B cell (primary cell): ENCODE results near the gene CEP350. TPM values are rescaled to one million over a fixed set of nuclear protein-coding genes. Genes with fewer than 3 reads are reported as not detected.

Source experiments
- ATAC-seq: fragments of 200-7000 bp; cut with Tn5 transposase; one replicate; pipeline ENCODE4 v1.10.0; 2021; ENCODE audit warnings: low read depth, mild to moderate bottlenecking, moderate number of reproducible peaks, moderate library complexity
- CTCF ChIA-PET: fragments of 350-600 bp; sonication (Branson Sonifier 250); formaldehyde crosslinking; loops from one replicate; lab custom pipeline; 2021; ENCODE audit warnings: antibody characterized with exemption, inconsistent platforms; lab: Charles Lee
- POLR2A ChIA-PET: fragments of 350-600 bp; sonication (Branson Sonifier 250); formaldehyde crosslinking; loops from one replicate; lab custom pipeline; 2021; ENCODE audit warnings: antibody characterized with exemption; lab: Charles Lee
- DNase-seq: peaks from one replicate; pipeline ENCODE4 v3.0.0; 2013
- H2AFZ ChIP-seq: 2 replicates; pipeline ENCODE4 v1.6.1; 2012; ENCODE audit warnings: mild to moderate bottlenecking, low read depth, low read length; ENCODE audit not compliant: insufficient read depth, poor library complexity, severe bottlenecking
- H3K27ac ChIP-seq, 2 donors: 1 replicate in 1 of 2; 2 replicates in 1 of 2; pipeline ENCODE4 v1.5.1; 2012 to 2013; ENCODE audit warnings: low read length in 2 of 2, mild to moderate bottlenecking in 2 of 2, moderate library complexity in 1 of 2
- H3K27me3 ChIP-seq, 4 experiments: fragments of 200-600 bp in 1 of 4; sonication (generic) in 1 of 4; replicated peaks in 1 of 4; 1 replicate in 2 of 4; 2 replicates in 2 of 4; pipeline versions ENCODE4 v1.6.1 to v1.7.0; 2013 to 2016; ENCODE audit warnings: low read length in 3 of 4, mild to moderate bottlenecking in 2 of 4, mixed read lengths in 1 of 4, moderate library complexity in 1 of 4; ENCODE audit not compliant: insufficient read depth in 4 of 4, control insufficient read depth in 3 of 4; ENCODE audit errors: control extremely low read depth in 1 of 4
- H3K36me3 ChIP-seq, 2 experiments: replicated peaks in 1 of 2; 1 replicate in 1 of 2; 2 replicates in 1 of 2; pipeline versions ENCODE4 v1.6.1 to v1.7.1; 2013; ENCODE audit warnings: low read length in 1 of 2; ENCODE audit not compliant: insufficient read depth in 2 of 2, control insufficient read depth in 1 of 2; ENCODE audit errors: control extremely low read depth in 1 of 2, extremely low read depth in 1 of 2
- H3K4me1 ChIP-seq, 2 donors: fragments of 200-600 bp in 1 of 2; sonication (generic) in 1 of 2; 1 replicate in 1 of 2; 2 replicates in 1 of 2; pipeline versions ENCODE4 v1.5.1 to v1.6.1; 2013 to 2017; ENCODE audit warnings: low read length in 2 of 2; ENCODE audit not compliant: control insufficient read depth in 2 of 2, insufficient read depth in 2 of 2
- H3K4me2 ChIP-seq: replicated peaks from 2 replicates; pipeline ENCODE3; 2012; ENCODE audit warnings: mild to moderate bottlenecking, low read depth, low read length; ENCODE audit not compliant: poor library complexity, severe bottlenecking
- H3K4me3 ChIP-seq, 5 experiments: fragments of 200-600 bp in 1 of 5; sonication (generic) in 1 of 5; 1 replicate in 3 of 5; 2 replicates in 2 of 5; pipeline versions ENCODE4 v1.5.1 to v1.7.0; 2011 to 2016; ENCODE audit warnings: low read length in 4 of 5, mild to moderate bottlenecking in 4 of 5, low read depth in 2 of 5, control low read depth in 1 of 5, moderate library complexity in 1 of 5; ENCODE audit not compliant: insufficient read depth in 1 of 5; ENCODE audit errors: control extremely low read depth in 1 of 5, extremely low read depth in 1 of 5
- H3K79me2 ChIP-seq: fragments of 200-600 bp; sonication (generic); one replicate; pipeline ENCODE4 v1.6.0; 2016; ENCODE audit warnings: low read length; ENCODE audit not compliant: control insufficient read depth, insufficient read depth
- H3K9ac ChIP-seq: fragments of 200-600 bp; sonication (generic); 2 replicates; pipeline ENCODE4 v1.6.1; 2017; ENCODE audit warnings: mild to moderate bottlenecking, low read length, moderate library complexity
- H3K9me3 ChIP-seq, 3 donors: one replicate each; pipeline versions ENCODE4 v1.6.1 to v1.7.1; 2013; ENCODE audit warnings: low read length in 2 of 3; ENCODE audit not compliant: control insufficient read depth in 2 of 3, insufficient read depth in 1 of 3; ENCODE audit errors: control extremely low read depth in 1 of 3
- H4K20me1 ChIP-seq: 2 replicates; pipeline ENCODE4 v1.6.0; 2012; ENCODE audit warnings: mild to moderate bottlenecking, low read length; ENCODE audit not compliant: insufficient read depth, control insufficient read depth, poor library complexity, severe bottlenecking
- H3K27ac Mint-ChIP-seq: one replicate; pipeline ENCODE4 v1.8.0; 2021; ENCODE audit warnings: mixed read lengths
- H3K27me3 Mint-ChIP-seq: one replicate; pipeline ENCODE4 v1.8.0; 2021; ENCODE audit warnings: mixed read lengths
- H3K4me1 Mint-ChIP-seq: one replicate; pipeline ENCODE4 v1.8.0; 2021; ENCODE audit warnings: mixed read lengths
- H3K4me3 Mint-ChIP-seq: one replicate; pipeline ENCODE4 v1.8.0; 2021; ENCODE audit warnings: mixed read lengths
- H3K9me3 Mint-ChIP-seq: one replicate; pipeline ENCODE4 v1.8.0; 2022; ENCODE audit warnings: mixed read lengths; ENCODE audit not compliant: insufficient read depth
- CTCF ChIP-seq: fragments of 200-600 bp; IDR thresholded peaks from one replicate; pipeline ENCODE4 v1.8.0; 2022; ENCODE audit warnings: antibody characterized with exemption, mild to moderate bottlenecking
- EZH2 ChIP-seq: IDR thresholded peaks from 2 replicates; pipeline ENCODE4 v1.6.1; 2012; ENCODE audit warnings: borderline replicate concordance, low read depth, mild to moderate bottlenecking, moderate library complexity, low read length; ENCODE audit not compliant: insufficient read depth, poor library complexity, severe bottlenecking
- WGBS: methylation state at CpG from one replicate; pipeline ENCODE4 v1.1.5; 2013; ENCODE audit warnings: missing lambda C conversion rate; ENCODE audit not compliant: insufficient coverage; 5-methylcytosine and 5-hydroxymethylcytosine counted together
- intact Hi-C: fragments of 100-400 bp; cut with micrococcal nuclease; formaldehyde crosslinking; loops from one replicate; pipeline ENCODE4 v1.10.0; 2022
- polyA plus RNA-seq: library from polyadenylated mRNA; depleted of rRNA; stranded (reverse); fragments of >200 nt; gene quantifications from 2 replicates; pipeline ENCODE4 v1.2.3, GENCODE V29; 2012
- total RNA-seq, 2 donors: library from RNA; stranded (reverse); fragments of 120-200 nt in 1 of 2; gene quantifications; 1 replicate in 1 of 2; 2 replicates in 1 of 2; pipeline versions ENCODE4 v1.2.3 to v1.2.4, GENCODE V29; 2013 to 2022

Gene CEP350
- total and polyA plus RNA-seq, 2 donors (not counting 1 experiment from before 2014, with no cell fraction given): 7.4 to 92.3 TPM

GRCh38 chr1:179971563-179972496 is 17.2 kb downstream of the CEP350 start:
- H3K9me3 ChIP-seq: peaks cover 2 to 10% (median 4%) of the 10 kb centered on the region in 3 donors
- no peak for ATAC-seq
- H3K4me1 Mint-ChIP-seq: peaks cover 60% of the 10 kb centered on the region
- no peaks in the 10 kb centered on the region for H3K27me3 Mint-ChIP-seq
- no peaks in the 10 kb centered on the region for H3K9me3 Mint-ChIP-seq
- H3K27ac ChIP-seq: no peak overlapping the region
- peaks cover 99% of the 10 kb centered on the region for H3K79me2 ChIP-seq
- H3K27me3 ChIP-seq: no peaks in the 10 kb centered on the region
- no peak overlapping the region for H2AFZ ChIP-seq
- H3K4me3 Mint-ChIP-seq: no peak overlapping the region
- CTCF ChIA-PET: no interaction called here
- H3K9ac ChIP-seq: no peak overlapping the region
- intact Hi-C loops: no loop called here
- H3K36me3 ChIP-seq: peaks cover 0 to 4% of the 10 kb centered on the region in 2 experiments
- H3K4me3 ChIP-seq: no peak overlapping the region
- H3K4me2 ChIP-seq: no peak overlapping the region
- H3K27ac Mint-ChIP-seq: no peak overlapping the region
- TF ChIP-seq CTCF: no peak
- TF ChIP-seq EZH2: no peak
- H3K4me1 ChIP-seq: peaks cover 24 to 43% of the 10 kb centered on the region in 2 donors
- no peak for DNase-seq
- POLR2A ChIA-PET: no interaction called here
- peaks cover 29% of the 10 kb centered on the region for H4K20me1 ChIP-seq
- WGBS: 79% methylated on average over 4 of the region's 5 CpGs
